Measurements from ENCODE around the gene ALX3.

GRCh38 chr1:110058591-110058990, 11.9 kb downstream of the ALX3 start:
- no peak for TF ChIP-seq ZNF274 (IDR thresholded peaks at IDR 0.05; ENCODE audit: low read depth, low read length)
- TF ChIP-seq YY1 (IDR thresholded peaks at IDR 0.05; ENCODE audit: insufficient read depth, insufficient read length): no peak
- TF ChIP-seq SUZ12 (IDR thresholded peaks at IDR 0.05; ENCODE audit: extremely low read depth, insufficient read depth, insufficient read length): no peak

All from NT2/D1 (cell line).